GM12891 (cell line): ENCODE measurements around the gene COX6A2.
"Not testable (repeated sequence)": the region's sequence is repeated elsewhere in the genome, so short reads cannot be mapped to it uniquely, and the experiment has no call there.

Experiments
- DNase-seq: peaks from one replicate; pipeline ENCODE4 v3.0.0; 2011; ENCODE audit warnings: low spot score; ENCODE audit not compliant: insufficient read length
- FAIRE-seq: peaks from 2 replicates; lab custom pipeline; 2011; peaks lifted over from hg19 to GRCh38; lab: Jason Lieb, UNC
- PAX5 ChIP-seq: IDR thresholded peaks from 2 replicates; pipeline ENCODE4 v1.6.1; 2011; ENCODE audit warnings: low read length, moderate library complexity, mild to moderate bottlenecking; ENCODE audit not compliant: insufficient read depth, severe bottlenecking
- POLR2A ChIP-seq: IDR thresholded peaks from 2 replicates; pipeline ENCODE4 v1.6.1; 2011; ENCODE audit warnings: low read depth, low read length, control low read depth
- POLR2AphosphoS5 ChIP-seq: IDR thresholded peaks from 2 replicates; pipeline ENCODE4 v1.6.1; 2011; ENCODE audit warnings: low read depth, low read length, control low read depth
- POU2F2 ChIP-seq: IDR thresholded peaks from 2 replicates; pipeline ENCODE4 v1.6.1; 2011; ENCODE audit warnings: low read depth, mild to moderate bottlenecking, control low read depth, low read length, moderate library complexity
- SPI1 ChIP-seq: IDR thresholded peaks from 2 replicates; pipeline ENCODE4 v1.6.1; 2011; ENCODE audit warnings: low read depth, low read length, control low read depth
- TAF1 ChIP-seq: IDR thresholded peaks from 2 replicates; pipeline ENCODE4 v1.6.1; 2011; ENCODE audit warnings: low read depth, low read length, control low read depth

Gene COX6A2

GRCh38 chr16:31455601-31456314 lies 27.6 kb upstream of the COX6A2 start:
- TF ChIP-seq POU2F2: no peak
- no peak for TF ChIP-seq PAX5
- TF ChIP-seq SPI1: no peak
- no peak for TF ChIP-seq TAF1
- TF ChIP-seq POLR2A: no peak
- TF ChIP-seq POLR2AphosphoS5: no peak
- FAIRE-seq (no peak), DNase-seq (no peak)

GRCh38 chr16:31453255-31454204 lies 25.4 kb upstream of the COX6A2 start:
- DNase-seq (no peak), FAIRE-seq (no peak)
- no peak for TF ChIP-seq SPI1
- no peak for TF ChIP-seq POLR2A
- TF ChIP-seq TAF1: no peak
- TF ChIP-seq POU2F2: no peak
- TF ChIP-seq PAX5: no peak
- TF ChIP-seq POLR2AphosphoS5: no peak

GRCh38 chr16:31452631-31453106 lies 24.5 kb upstream of the COX6A2 start:
- no peak for FAIRE-seq
- DNase-seq: no peak
- TF ChIP-seq POLR2AphosphoS5 (no peak), TAF1 (no peak), SPI1 (no peak), POU2F2 (no peak), PAX5 (no peak), POLR2A (no peak)

GRCh38 chr16:31451681-31452351 lies 23.7 kb upstream of the COX6A2 start:
- no peak for DNase-seq
- TF ChIP-seq PAX5 (no peak), POU2F2 (no peak), POLR2AphosphoS5 (no peak), POLR2A (no peak), SPI1 (no peak), TAF1 (no peak)

DNA sequence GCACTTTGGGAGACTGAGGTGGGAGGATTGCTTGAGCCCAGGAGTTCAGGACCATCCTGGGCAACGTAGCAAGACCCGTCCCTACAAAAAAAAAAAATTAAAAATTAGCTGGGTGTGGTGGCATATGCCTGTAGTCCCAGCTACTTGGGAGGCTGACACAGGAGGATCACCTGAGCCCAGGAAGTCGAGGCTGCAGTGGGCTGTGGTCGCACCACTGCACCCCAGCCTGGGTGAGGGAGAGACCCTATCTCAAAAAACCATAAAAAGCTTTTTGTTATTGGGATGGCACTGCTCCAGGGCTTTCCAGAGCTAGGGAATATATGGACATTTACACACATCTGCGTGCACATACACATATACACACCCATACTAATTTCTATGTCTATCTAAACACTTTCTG lies 23.0 kb upstream of the COX6A2 start:
- TF ChIP-seq POLR2AphosphoS5 (no peak), PAX5 (no peak), POU2F2 (no peak), TAF1 (no peak), SPI1 (no peak), POLR2A (no peak)
- no peak for FAIRE-seq

More at GRCh38 chr16:31451681-31452351, 23.7 kb upstream of the COX6A2 start:
- FAIRE-seq: no peak

GRCh38 chr16:31445931-31446330 lies 17.8 kb upstream of the COX6A2 start:
- DNase-seq, FAIRE-seq: not testable (repeated sequence)

More for the DNA sequence above, 23.0 kb upstream of the COX6A2 start:
- no peak for DNase-seq

- no peak for FAIRE-seq
These were observed 13.8 kb upstream of the COX6A2 start for GRCh38 chr16:31441956-31442355.

DNA sequence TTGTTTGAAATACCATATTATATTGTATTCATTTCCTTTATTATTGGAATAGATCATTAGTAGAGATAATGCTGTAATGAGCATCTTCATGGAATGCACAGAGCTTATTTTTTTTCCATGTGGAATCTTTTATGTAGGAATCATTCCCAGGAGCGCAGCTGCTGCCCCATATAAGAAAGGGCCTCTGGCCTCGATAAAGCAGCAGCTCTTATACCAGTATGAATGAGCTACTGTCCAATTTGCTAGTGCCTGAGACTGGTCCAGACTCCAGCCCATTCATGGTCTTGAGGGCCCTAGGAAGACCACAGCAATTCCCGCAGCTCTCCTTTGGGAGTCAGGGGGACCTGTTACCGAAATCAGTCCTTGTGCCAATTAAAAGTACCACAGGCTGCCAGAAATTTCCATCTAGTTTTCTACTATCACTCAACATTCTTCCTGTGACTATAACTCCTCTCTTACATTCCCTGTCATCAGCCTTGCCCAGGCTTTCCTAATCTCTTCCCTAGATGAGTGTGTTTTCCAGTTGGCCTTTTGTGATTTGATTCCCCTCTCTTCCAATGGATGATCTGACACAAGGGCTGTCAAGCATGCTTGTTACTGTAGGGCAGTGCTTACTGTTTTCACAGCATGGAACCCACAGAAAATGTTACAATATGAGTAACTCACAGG lies 12.5 kb upstream of the COX6A2 start:
- TF ChIP-seq TAF1: no peak
- no peak for TF ChIP-seq POU2F2
- TF ChIP-seq POLR2AphosphoS5: no peak
- TF ChIP-seq POLR2A: no peak
- TF ChIP-seq SPI1: no peak
- no peak for TF ChIP-seq PAX5
- DNase-seq (no peak), FAIRE-seq (no peak)

More at GRCh38 chr16:31441956-31442355, 13.8 kb upstream of the COX6A2 start:
- DNase-seq: no peak
- TF ChIP-seq PAX5: no peak
- no peak for TF ChIP-seq SPI1
- no peak for TF ChIP-seq TAF1
- TF ChIP-seq POLR2AphosphoS5: no peak

DNA sequence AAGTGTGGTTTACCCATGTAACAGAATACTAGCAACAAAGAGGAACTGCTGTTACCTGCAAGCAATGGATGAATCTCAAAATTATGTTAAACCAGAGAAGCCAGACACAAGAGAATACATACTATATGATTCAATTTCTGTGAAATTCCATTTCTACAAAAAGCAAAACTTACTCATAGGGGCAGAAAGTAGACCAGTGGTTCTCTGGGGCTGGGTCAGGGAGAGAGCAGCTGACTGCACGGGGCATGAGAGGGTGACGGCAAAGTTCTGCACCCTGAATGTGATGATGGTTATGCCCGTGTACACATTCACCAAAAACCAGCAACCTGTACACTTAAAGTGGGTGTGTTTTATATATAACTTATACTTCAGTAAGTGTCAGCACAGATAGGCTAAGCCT lies 11.4 kb upstream of the COX6A2 start:
- TF ChIP-seq POLR2AphosphoS5 (no peak), POLR2A (no peak), POU2F2 (no peak), PAX5 (no peak), TAF1 (no peak), SPI1 (peak; percentile 12; the same call in 1 of the 2 replicates)
- DNase-seq: no peak
- FAIRE-seq: peak; percentile 38

- not testable (repeated sequence) for DNase-seq
- peak; percentile 85 for FAIRE-seq
These were observed 10.9 kb upstream of the COX6A2 start for GRCh38 chr16:31439023-31439422.
